ENCODE measurements around the gene GPR179.

- TF ChIP-seq, protein P1, sequence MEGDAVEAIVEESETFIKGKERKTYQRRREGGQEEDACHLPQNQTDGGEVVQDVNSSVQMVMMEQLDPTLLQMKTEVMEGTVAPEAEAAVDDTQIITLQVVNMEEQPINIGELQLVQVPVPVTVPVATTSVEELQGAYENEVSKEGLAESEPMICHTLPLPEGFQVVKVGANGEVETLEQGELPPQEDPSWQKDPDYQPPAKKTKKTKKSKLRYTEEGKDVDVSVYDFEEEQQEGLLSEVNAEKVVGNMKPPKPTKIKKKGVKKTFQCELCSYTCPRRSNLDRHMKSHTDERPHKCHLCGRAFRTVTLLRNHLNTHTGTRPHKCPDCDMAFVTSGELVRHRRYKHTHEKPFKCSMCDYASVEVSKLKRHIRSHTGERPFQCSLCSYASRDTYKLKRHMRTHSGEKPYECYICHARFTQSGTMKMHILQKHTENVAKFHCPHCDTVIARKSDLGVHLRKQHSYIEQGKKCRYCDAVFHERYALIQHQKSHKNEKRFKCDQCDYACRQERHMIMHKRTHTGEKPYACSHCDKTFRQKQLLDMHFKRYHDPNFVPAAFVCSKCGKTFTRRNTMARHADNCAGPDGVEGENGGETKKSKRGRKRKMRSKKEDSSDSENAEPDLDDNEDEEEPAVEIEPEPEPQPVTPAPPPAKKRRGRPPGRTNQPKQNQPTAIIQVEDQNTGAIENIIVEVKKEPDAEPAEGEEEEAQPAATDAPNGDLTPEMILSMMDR (IDR thresholded peaks at IDR 0.05 in 2 of 3, conservative IDR thresholded peaks at IDR 0.05 in 1 of 3; ENCODE audit: borderline replicate concordance in 1 of 3, insufficient read depth in 1 of 3, low read depth in 2 of 3, low read length in 2 of 3): no peak
- TF ChIP-seq YY1 (IDR thresholded peaks at IDR 0.05; ENCODE audit: extremely low read depth, insufficient replicate concordance, low read depth, low read length) (no peak), MAX (IDR thresholded peaks at IDR 0.05) (no peak), ZFX (IDR thresholded peaks at IDR 0.05) (no peak), POLR2A (IDR thresholded peaks at IDR 0.05; ENCODE audit: borderline replicate concordance, extremely low read depth, insufficient read depth, insufficient read length) (no peak), SRF (IDR thresholded peaks at IDR 0.05; ENCODE audit: low read depth) (no peak), EZH2phosphoT487 (IDR thresholded peaks at IDR 0.05; ENCODE audit: borderline replicate concordance) (no peak)
These were observed 20.9 kb downstream of the GPR179 start for GRCh38 chr17:38322897-38323296.

All from HCT116 (cell line).